ENCODE measurements around the gene NCOA7.
A peak's percentile ranks its signal among the peaks of the same experiment; 100 is the strongest.
"Not testable (repeated sequence)": the region's sequence is repeated elsewhere in the genome, so short reads cannot be mapped to it uniquely, and the experiment has no call there.

The NCOA7 gene

DNA sequence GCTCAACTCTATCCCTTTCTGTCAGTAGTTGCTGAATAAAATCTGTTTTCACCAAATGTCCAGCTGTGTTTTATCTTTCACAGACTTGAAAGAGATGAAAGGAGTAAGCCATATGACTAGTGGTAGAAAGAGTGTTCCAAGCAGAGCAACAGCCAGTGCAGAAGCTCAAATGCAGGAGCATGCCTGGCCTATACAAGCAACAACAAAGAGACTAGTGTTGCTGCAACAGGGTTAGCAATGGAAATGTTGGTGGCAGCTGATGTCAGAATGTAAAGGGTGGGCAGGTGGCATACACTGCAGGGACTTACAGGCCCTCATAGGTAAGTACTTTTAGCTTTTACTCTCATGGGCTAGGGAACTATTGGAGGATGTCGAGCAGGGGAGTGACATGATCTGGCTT lies 160.6 kb downstream of the NCOA7 start:
- no peak for DNase-seq

DNA sequence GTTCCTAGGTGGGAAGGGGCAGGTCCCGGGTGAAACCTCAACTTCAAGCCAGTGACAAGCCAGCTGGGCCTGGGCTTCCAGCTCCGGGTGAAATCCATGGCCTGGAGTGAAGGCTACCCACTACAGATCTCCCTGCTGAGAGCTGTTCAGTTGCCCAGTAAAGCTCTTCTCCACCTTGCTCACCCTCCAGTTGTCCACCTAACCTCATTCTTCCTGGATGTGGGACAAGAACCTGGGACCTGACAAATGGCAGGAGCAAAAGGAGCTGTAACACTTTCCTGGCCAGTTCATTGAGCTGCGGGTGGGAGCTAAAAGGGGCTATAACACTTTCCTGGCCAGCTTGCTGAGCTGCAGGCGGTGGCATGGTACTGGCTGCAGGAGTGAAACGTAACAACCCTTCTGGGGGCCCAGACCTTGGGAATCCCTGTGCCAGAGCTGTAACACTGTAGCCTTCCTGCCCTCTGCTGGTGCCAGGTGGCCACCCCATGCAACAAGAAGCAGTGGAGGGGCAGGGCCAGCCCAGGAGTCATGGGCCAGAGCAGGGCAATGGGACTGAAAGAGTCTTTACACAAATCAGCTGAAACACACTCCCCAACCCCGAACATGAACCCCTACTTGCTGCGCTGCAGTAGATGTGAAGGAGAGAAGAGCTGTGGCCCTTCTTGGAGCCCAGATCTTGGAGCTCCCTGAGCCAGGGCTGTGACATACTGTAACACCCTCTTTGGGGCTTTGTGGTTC lies 162.2 kb downstream of the NCOA7 start:
- no peak for DNase-seq

DNA sequence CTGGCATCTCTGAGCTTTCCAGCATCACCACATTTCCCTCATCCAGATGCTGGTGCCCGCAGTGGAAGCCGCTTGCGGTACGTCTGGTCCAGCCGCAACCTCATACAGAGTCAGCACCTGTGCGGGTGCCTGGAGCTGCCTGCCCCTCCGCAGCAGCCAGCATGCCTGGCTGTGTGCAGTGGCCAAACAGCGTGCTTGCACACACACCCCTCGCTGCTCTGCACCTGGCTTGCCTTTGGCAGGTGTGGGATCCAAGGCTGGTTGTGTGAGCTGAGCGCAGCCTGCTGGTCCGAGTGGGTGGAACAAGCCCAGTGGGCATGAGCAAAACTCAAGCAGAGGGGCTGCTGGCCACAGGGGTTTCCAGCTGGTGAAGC lies 162.7 kb downstream of the NCOA7 start:
- DNase-seq: no peak

DNA sequence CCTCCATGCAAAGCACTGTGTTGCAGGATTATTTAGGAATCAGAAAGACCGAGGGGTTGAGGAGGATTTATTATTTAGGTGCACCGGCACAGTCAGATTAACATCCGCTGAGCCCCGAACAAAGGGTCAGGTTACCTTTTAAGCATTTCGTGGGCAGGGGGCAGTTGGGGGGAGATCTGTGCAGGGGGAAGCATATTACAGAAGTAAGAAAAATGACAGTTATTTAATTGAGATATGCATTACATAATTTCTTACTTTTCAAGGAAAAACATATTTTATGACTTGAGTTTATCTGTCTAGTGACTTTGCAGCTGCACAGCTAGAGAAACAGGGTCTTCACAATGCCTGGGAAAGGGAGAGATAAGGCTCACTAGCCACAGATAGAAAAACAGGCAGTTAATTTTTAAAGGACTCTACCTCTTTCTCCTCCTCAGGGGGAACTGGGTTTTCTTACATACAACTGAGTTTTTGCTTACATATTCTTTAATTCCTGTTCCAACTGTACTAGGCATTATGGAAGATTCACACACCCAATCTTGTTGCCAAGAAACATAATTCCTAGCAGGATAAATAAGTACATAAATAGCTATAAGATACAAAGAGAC lies 164.1 kb downstream of the NCOA7 start:
- no peak for DNase-seq

DNA sequence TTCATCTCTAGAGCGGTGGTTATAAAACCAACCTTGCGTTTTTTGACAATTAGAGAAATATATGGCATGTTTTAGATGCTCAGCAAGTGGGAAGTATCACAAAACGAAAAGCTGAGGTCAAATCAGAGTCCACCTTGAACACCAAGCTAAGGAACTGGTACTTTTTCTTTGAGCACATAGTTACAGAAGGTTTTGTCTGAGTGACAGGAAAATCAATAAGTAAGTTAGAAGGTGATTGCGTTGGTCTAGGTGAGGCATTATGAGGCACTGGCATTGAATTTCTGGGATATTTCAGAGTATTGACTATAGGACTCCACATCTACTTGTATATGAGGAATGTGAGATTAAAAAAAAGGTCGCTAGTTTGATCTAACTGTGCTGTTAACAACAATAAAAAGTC lies 165.2 kb downstream of the NCOA7 start:
- no peak for DNase-seq

DNA sequence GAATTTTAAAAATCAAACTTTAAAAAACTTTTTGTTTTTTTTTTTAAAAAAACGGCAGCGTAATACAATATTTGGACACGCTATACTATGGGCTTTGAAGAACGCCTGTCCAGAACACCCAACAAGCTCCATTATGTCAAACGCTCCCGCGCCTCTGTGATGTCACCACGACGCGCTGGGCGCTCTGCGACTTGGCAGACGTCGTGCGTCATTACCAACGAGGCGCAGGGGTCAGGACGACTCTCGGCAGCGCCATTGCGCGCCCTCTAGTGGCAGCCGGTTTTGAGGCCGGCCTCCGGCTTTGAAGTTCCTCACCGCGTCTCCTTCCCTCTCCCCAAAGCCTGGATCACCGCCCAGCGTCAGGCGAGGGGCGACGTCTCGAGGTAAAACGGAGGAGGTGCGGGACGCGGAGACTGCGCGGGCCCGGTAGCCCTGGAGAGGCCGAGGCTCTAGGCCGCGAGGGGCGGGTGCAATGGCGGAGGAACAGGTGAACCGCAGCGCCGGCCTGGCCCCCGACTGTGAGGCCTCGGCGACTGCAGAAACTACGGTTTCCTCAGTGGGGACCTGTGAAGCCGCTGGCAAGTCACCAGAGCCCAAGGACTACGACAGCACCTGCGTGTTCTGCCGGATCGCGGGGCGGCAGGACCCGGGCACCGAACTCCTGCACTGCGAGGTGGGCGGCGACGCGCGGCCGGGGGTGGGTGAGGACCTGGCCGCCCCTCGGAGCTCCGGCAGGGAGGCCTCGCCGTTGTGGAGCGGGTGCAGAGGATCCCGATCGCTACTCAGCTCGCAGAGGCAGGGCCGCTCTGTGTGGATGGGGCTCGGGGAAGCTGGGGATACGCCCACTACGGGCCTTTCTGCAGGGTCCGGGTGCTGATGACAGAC lies 166.0 kb downstream of the NCOA7 start, which contains the start of gene HINT3:
TSS of gene HINT3 (plus strand) at position 265 of the 885 bp plus-strand sequence. CDS start at position 473, 208 bp downstream.
- peak; percentile 96 for DNase-seq

DNA sequence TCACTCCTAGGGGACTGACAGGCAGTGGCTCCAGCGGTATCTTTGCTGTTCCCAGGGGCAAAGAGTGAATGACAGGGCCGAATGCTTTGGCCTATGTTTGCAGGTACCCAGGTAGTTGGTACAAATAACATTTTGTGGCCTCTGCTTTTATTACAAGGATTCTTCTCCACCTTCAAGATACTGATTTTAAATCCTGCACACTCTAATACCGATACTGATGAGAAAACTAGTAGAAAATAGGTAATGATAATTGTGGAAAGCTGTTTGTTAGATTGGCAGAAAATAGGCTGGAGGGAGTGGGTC lies 166.6 kb downstream of the NCOA7 start:
- no peak for DNase-seq

DNA sequence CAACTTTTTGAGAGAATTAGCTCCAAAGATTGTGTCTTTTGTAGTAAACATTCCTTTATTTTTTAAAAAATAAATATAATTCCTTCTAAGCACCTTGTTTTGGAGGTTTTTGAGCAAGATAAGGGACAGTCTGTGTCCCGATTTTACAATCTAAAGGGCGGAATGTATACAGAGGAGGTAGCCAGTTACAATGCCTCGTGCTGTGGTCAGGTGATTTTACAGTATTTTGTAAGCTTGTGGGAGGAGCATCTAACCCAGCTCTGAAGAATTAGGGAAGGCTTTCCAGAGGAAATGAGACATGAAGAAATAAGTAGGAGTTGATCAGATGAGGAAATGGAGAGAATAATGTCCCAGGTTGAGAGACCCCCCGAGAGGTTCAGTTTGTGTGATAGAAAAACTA lies 167.1 kb downstream of the NCOA7 start:
- peak; percentile 12 for DNase-seq

DNA sequence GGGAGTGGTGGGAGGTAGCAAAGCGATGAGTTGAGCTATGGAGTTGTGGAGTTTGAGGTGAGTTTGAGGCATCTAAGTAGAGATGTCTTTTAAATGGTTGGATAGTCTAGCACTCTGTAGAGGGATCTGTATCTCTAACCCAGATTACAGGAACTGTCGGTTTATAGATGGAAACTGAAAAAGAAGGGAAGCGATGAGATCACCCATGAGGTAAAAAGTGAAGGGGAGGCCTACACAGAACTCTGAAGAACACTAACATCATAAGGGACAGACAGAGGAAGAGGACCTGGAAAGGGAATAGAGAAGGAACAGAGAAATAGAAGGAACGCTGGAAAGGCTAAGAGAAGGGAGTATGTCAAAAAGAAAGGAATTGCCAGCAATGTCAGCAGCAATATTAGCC lies 168.3 kb downstream of the NCOA7 start:
- DNase-seq: no peak

DNA sequence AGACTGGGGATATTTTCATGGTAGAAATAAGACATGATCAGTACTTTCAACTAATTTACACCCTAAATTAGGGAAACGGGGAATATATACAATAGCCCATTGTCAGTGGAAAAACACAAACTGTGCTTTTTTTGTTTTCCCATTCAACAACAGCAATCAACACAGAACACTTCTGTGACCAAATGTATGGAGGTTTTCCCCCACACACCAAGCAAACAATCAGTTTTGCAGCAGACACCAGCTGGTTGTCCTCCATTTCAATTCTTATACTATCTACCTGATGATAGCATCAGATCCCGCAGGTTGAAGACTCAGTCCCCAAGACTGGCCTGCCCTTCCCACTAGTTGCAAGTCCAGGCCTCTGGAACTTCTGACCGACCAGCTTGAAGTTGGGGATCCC lies 170.4 kb downstream of the NCOA7 start:
- no peak for DNase-seq

DNA sequence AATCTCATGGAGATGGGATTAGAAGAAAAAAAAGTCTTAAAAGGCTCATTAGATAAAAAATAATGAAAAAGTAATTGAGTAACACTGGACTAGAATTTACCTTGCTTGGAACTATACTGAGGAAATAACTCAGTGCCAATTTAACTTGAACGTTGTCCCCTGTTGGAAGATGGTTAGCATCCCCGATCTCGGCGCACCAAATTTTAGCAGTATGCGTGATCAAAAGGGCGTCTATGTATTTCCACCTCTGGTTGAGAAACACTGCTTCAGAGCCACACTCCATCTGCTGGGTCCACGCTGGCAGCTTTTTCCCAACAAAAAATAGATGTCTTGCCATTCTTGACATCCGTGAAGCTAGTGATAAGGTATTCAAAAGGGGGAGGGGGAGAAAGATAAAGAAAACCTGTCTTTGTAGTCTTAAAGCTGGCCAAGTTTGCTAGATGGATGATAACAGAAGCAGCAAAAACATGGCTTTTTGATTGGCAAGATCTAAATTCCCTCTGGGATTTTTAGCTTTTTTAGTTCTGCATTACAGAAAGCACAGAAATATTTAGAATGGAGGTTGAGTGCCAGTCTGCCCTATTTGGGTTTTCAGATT lies 172.2 kb downstream of the NCOA7 start:
- DNase-seq: no peak

DNA sequence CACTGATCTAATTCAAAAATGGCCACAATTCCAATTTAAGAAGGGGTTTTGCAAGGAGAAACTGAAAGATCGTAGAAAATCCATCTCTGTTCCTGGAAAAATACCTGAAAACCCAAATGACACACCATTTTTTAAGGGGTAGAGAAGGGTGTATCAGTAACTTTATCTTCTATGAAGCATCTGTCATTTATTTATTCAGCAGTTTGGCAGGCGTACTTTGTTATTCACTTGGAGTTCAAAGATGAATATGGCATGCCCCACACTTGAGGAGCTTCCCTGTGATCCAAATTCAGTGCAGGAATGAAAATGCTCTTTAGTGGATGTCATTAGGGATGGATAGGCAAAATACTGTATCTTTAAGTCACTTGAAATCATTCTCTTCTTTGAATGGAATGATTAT lies 173.1 kb downstream of the NCOA7 start:
- DNase-seq: no peak

DNA sequence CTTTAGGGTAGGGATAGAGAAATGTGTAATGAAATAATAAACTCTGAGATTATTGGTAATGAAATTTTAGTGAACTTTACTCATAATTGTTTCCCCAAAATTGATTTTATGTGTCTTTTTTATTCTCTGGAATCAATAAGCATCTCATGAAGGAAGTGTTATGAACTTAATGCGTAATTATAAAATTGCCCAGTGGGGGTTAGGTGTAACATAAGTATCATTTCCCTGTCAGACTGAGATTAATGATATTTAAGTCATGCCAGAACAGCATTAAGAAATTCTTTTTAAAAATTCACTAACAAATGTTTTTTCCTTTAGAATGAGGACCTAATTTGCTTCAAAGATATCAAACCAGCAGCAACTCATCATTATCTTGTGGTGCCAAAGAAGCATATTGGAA lies 175.8 kb downstream of the NCOA7 start:
- no peak for DNase-seq

DNA sequence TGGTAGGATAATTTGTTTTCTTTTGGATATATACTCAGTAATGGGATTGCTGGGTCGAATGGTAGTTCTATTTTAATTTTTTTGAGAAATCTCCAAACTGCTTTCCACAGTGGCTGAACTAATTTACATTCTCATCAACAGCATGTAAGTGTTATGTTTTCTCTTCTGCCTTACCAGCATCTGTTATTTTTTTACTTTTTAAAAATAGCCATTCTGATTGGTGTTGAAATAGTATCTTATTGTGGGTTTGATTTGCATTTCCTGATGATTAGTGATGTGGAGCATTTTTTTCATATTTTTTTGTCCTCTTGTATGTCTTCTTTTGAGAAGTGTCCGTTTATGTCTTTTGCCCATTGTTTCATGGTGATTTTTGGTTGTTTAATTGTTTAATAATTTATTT lies 177.7 kb downstream of the NCOA7 start:
- no peak for DNase-seq

DNA sequence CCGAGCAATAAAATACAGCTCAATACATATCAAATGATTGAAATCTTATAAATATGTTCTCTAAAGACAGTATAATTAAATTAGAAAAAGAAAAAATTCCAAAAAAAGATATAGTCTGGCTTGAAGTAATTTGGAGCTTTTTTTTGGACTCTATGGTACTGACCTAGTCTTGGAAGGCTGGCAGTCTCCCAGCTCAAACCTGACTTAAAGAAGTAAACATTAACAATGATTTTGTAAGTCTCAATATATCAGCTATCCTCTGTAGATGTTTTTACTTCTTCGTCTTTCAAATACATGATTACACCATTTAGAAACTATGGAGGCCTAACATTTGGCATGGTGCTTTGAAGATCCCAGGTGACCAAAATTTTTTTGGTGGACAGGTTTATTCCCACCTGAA lies 180.0 kb downstream of the NCOA7 start:
- no peak for DNase-seq

DNA sequence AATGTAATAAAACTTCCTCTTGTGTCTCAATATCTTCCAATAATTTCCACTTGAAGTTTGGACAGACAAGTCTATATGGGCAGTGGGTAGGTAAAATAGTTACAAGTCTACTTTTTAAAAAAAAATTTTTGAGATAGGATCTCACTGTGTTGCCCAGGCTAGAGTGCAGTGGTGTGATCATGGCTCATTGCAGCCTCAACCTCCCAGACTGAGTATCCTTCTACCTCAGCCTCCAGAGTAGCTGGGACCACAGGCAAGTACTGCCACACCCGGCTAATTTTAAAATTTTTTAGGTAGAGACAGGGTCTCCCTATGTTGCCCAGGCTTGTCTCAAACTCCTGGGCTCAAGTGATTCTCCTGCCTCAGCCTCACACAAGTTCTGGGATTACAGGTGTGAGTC lies 181.7 kb downstream of the NCOA7 start:
- not testable (repeated sequence) for DNase-seq

DNA sequence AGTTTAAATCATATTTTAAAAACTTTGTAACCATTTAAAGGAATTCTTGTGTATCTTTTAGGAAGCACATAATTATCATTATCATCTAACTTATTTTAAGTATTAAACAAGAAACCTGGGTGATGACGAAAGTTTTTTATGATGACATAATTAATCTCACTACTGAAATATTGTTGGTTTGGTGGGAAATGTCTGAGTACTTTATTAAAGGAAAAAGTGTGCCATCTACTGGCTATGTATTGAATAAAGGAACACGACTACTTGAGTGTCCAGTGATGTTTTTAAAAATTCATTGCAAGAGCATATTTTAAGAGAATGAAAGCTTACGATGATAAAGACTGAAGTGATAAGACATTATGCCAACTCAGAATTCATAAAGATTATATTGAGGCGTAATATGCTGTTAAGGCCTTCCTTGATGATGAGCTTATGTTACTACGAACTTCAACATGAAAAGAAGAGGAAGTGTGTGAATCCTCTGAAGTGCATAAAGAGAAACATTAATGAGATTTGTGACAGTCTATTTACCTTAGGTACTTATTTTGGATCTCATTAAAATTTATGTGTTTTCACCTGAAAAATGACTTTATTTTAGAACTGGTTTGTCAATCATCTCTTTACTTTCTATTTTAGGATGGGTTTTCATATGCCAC lies 183.6 kb downstream of the NCOA7 start:
- peak; percentile 72 for DNase-seq

DNA sequence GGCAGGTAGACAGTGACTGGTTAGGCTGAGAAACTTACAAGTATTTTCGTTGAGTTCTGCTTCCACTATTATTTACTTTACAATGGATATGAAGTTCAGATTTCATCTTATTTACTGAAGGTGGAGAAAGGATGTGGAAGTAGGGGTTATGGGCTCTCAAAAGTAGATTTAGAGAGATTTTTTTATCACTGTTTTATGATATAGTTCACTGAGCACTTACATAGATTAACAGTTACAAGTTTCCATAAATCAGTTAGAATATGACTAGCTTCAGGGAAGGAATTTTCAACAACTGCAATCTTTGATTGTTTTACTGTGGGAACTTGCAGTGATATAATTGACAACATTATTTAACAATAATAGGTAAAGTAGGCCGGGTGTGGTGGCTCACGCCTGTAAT lies 188.3 kb downstream of the NCOA7 start:
- no peak for DNase-seq
